Measurements from ENCODE around the gene GMPR2.

Gene GMPR2

GRCh38 chr14:24213866-24214662, 18.7 kb upstream of the GMPR2 start:
- no peak overlapping the region for H4K91ac ChIP-seq (ENCODE audit: low read length)
- H2AK5ac ChIP-seq (ENCODE audit: low read length, severe bottlenecking): peak overlapping the region; percentile 63
- peak overlapping the region in 1 of 2 experiments; percentile 97 for H3K4me3 ChIP-seq (ENCODE audit: insufficient read depth in 1 of 2, low read depth in 1 of 2, low read length in 2 of 2)
- peak overlapping the region; percentile 96 for H4K8ac ChIP-seq (ENCODE audit: low read length)
- peak overlapping the region in 1 of 2 experiments; percentile 82 for H3K18ac ChIP-seq (ENCODE audit: low read depth in 1 of 2, low read length in 2 of 2)
- H2BK120ac ChIP-seq (ENCODE audit: low read depth, low read length): no peak overlapping the region
- H3K9me3 ChIP-seq (ENCODE audit: control insufficient read depth, low read length): no peaks in the 10 kb centered on the region
- peaks cover 24% of the 10 kb centered on the region for H3K79me1 ChIP-seq (replicated peaks; ENCODE audit: low read length, poor library complexity, severe bottlenecking)
- no peak for DNase-seq
- H3K4me2 ChIP-seq (ENCODE audit: low read length, poor library complexity, severe bottlenecking): peak overlapping the region; percentile 59
- WGBS: 90% methylated on average over 7 of the region's 7 CpGs
- peaks cover 28 to 57% of the 10 kb centered on the region in 2 experiments for H3K36me3 ChIP-seq (ENCODE audit: control insufficient read depth in 1 of 2, insufficient read depth in 2 of 2, low read depth in 1 of 2, low read length in 2 of 2)
- H2BK5ac ChIP-seq (ENCODE audit: low read depth, low read length, poor library complexity, severe bottlenecking): peak overlapping the region; percentile 11
- no peak overlapping the region for H2BK12ac ChIP-seq (ENCODE audit: low read length in 2 of 2)
- H3K27ac ChIP-seq (ENCODE audit: low read length, poor library complexity, severe bottlenecking): peak overlapping the region; percentile 90
- no peak overlapping the region for H3K23ac ChIP-seq (ENCODE audit: low read length in 2 of 2)
- peaks cover 15% of the 10 kb centered on the region for H3K4me1 ChIP-seq (ENCODE audit: control insufficient read depth, insufficient read depth, low read depth, low read length)
- H2BK15ac ChIP-seq (ENCODE audit: low read depth, poor library complexity, severe bottlenecking): peak overlapping the region; percentile 8
- H3K9ac ChIP-seq (ENCODE audit: low read length): peak overlapping the region; percentile 96
- no peaks in the 10 kb centered on the region for H3K27me3 ChIP-seq (ENCODE audit: control insufficient read depth in 1 of 2, insufficient read depth in 1 of 2, low read length in 2 of 2)
- H3K4ac ChIP-seq (ENCODE audit: low read depth in 1 of 2, low read length in 2 of 2): peak overlapping the region in 1 of 2 experiments; percentile 81
- H3K14ac ChIP-seq (ENCODE audit: low read length in 2 of 2): no peak overlapping the region
- no peak overlapping the region for H2AFZ ChIP-seq (ENCODE audit: low read depth, low read length)

DNA sequence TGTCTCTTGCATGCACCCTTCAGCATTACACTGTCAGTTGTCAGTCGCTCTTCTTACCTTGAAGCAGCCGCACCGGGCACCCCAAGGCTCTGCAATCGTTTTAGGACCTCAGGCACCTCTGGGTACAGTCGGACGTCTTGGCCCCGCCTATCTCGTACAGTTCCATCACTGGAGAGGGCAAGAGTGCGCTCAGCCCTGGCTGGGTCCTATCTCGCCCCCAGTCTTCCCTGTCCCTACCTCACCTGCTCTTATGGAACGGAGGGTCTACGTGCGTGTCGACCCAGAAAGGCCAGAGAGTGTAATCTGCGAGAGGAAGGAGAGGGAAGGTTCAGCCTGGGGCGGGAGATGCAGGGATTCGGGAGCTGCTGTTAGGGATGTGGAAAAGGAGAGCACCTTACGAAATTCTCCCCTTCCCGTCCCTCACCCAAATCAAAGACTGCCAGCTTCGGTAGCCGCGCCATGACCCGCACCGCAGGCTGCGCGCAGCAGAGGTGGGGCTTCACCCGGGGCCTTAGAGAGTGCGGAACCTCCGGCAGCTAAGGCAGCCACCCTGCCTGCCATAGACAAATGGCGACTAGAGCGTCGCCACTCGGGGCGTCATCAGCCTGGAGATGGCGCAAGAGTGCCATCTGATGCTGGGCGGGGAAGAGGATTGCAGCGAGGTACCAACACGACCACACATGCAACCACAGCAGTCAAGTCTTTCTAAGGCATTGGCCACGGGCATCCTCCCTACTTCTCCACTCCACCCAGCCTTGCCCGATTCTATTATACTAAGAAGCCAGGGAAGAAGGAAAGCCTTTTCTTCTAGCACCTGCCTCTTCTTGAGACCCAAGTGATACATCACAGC, 17.0 kb upstream of the GMPR2 start, which contains the start of gene MDP1:
MDP1 (minus strand) TSS at position 572 of the 850 bp plus-strand sequence; CDS start at position 461, 111 bp downstream.
- H2BK5ac ChIP-seq (ENCODE audit: low read depth, low read length, poor library complexity, severe bottlenecking): no peak within 1 kb of the TSS
- no peak within 1 kb of the TSS for H2BK15ac ChIP-seq (ENCODE audit: low read depth, poor library complexity, severe bottlenecking)
- H3K4ac ChIP-seq (ENCODE audit: low read depth in 1 of 2, low read length in 2 of 2): peak within 1 kb of the TSS; percentile 1 to 83
- peak within 1 kb of the TSS; percentile 83 for H4K8ac ChIP-seq (ENCODE audit: low read length)
- peak within 1 kb of the TSS; percentile 8 for H4K91ac ChIP-seq (ENCODE audit: low read length)
- H3K27ac ChIP-seq (ENCODE audit: low read length, poor library complexity, severe bottlenecking): peak within 1 kb of the TSS; percentile 28
- H2BK120ac ChIP-seq (ENCODE audit: low read depth, low read length): peak within 1 kb of the TSS; percentile 64
- peak within 1 kb of the TSS; percentile 72 to 97 for H3K4me3 ChIP-seq (ENCODE audit: insufficient read depth in 1 of 2, low read depth in 1 of 2, low read length in 2 of 2)
- peak within 1 kb of the TSS; percentile 56 for H2AFZ ChIP-seq (ENCODE audit: low read depth, low read length)
- peak within 1 kb of the TSS; percentile 44 for H2AK5ac ChIP-seq (ENCODE audit: low read length, severe bottlenecking)
- H3K27me3 ChIP-seq (ENCODE audit: control insufficient read depth in 1 of 2, insufficient read depth in 1 of 2, low read length in 2 of 2): no peaks in the 10 kb centered on the region
- peak within 1 kb of the TSS in 1 of 2 experiments; percentile 88 for H3K14ac ChIP-seq (ENCODE audit: low read length in 2 of 2)
- H3K9me3 ChIP-seq (ENCODE audit: control insufficient read depth, low read length): no peaks in the 10 kb centered on the region
- H3K4me2 ChIP-seq (ENCODE audit: low read length, poor library complexity, severe bottlenecking): peak within 1 kb of the TSS; percentile 81
- H3K23ac ChIP-seq (ENCODE audit: low read length in 2 of 2): peak within 1 kb of the TSS in 1 of 2 experiments; percentile 46
- H3K4me1 ChIP-seq (ENCODE audit: control insufficient read depth, insufficient read depth, low read depth, low read length): peaks cover 15% of the 10 kb centered on the region
- H3K79me1 ChIP-seq (replicated peaks; ENCODE audit: low read length, poor library complexity, severe bottlenecking): peaks cover 15% of the 10 kb centered on the region
- peaks cover 14 to 44% of the 10 kb centered on the region in 2 experiments for H3K36me3 ChIP-seq (ENCODE audit: control insufficient read depth in 1 of 2, insufficient read depth in 2 of 2, low read depth in 1 of 2, low read length in 2 of 2)
- peak within 1 kb of the TSS in 1 of 2 experiments; percentile 32 for H2BK12ac ChIP-seq (ENCODE audit: low read length in 2 of 2)
- 2% methylated on average over 32 of the region's 40 CpGs for WGBS
- peak within 1 kb of the TSS; percentile 96 for H3K9ac ChIP-seq (ENCODE audit: low read length)
- peak within 1 kb of the TSS; percentile 3 to 91 for H3K18ac ChIP-seq (ENCODE audit: low read depth in 1 of 2, low read length in 2 of 2)
- peak; percentile 88 for DNase-seq

GRCh38 chr14:24216345-24216699, 16.4 kb upstream of the GMPR2 start:
- H4K91ac ChIP-seq (ENCODE audit: low read length): no peak overlapping the region
- H4K8ac ChIP-seq (ENCODE audit: low read length): no peak overlapping the region

More at GRCh38 chr14:24216345-24216699, 16.4 kb upstream of the GMPR2 start:
- H2BK12ac ChIP-seq (ENCODE audit: low read length in 2 of 2): no peak overlapping the region
- peak overlapping the region; percentile 81 for H3K4me2 ChIP-seq (ENCODE audit: low read length, poor library complexity, severe bottlenecking)
- H3K79me1 ChIP-seq (replicated peaks; ENCODE audit: low read length, poor library complexity, severe bottlenecking): peaks cover 13% of the 10 kb centered on the region
- no peak overlapping the region for H2BK5ac ChIP-seq (ENCODE audit: low read depth, low read length, poor library complexity, severe bottlenecking)
- peak overlapping the region; percentile 6 for H3K27ac ChIP-seq (ENCODE audit: low read length, poor library complexity, severe bottlenecking)
- no peaks in the 10 kb centered on the region for H3K9me3 ChIP-seq (ENCODE audit: control insufficient read depth, low read length)
- no peaks in the 10 kb centered on the region for H3K27me3 ChIP-seq (ENCODE audit: control insufficient read depth in 1 of 2, insufficient read depth in 1 of 2, low read length in 2 of 2)
- peak overlapping the region; percentile 44 for H2AK5ac ChIP-seq (ENCODE audit: low read length, severe bottlenecking)
- 83% methylated on average over 2 of the region's 2 CpGs for WGBS
- no peak for DNase-seq
- H3K18ac ChIP-seq (ENCODE audit: low read depth in 1 of 2, low read length in 2 of 2): no peak overlapping the region
- no peak overlapping the region for H3K4ac ChIP-seq (ENCODE audit: low read depth in 1 of 2, low read length in 2 of 2)
- no peak overlapping the region for H3K14ac ChIP-seq (ENCODE audit: low read length in 2 of 2)
- H3K4me3 ChIP-seq (ENCODE audit: insufficient read depth in 1 of 2, low read depth in 1 of 2, low read length in 2 of 2): peak overlapping the region in 1 of 2 experiments; percentile 97
- H3K23ac ChIP-seq (ENCODE audit: low read length in 2 of 2): no peak overlapping the region
- H3K9ac ChIP-seq (ENCODE audit: low read length): peak overlapping the region; percentile 96
- no peak overlapping the region for H2BK15ac ChIP-seq (ENCODE audit: low read depth, poor library complexity, severe bottlenecking)
- peaks cover 12 to 39% of the 10 kb centered on the region in 2 experiments for H3K36me3 ChIP-seq (ENCODE audit: control insufficient read depth in 1 of 2, insufficient read depth in 2 of 2, low read depth in 1 of 2, low read length in 2 of 2)
- H2AFZ ChIP-seq (ENCODE audit: low read depth, low read length): no peak overlapping the region
- no peak overlapping the region for H2BK120ac ChIP-seq (ENCODE audit: low read depth, low read length)
- peaks cover 13% of the 10 kb centered on the region for H3K4me1 ChIP-seq (ENCODE audit: control insufficient read depth, insufficient read depth, low read depth, low read length)

All from mesenchymal stem cell (in vitro differentiated cells and primary cell).